K562 (cell line): ENCODE measurements around the gene AMZ2. TPM values are rescaled to one million over a fixed set of nuclear protein-coding genes. Genes with fewer than 3 reads are reported as not detected.
A peak's percentile ranks its signal among the peaks of the same experiment; 100 is the strongest.

ENCODE experiments used
- ATAC-seq: fragments of 200-7000 bp; cut with Tn5 transposase; 3 replicates; pipeline ENCODE4 v1.9.1; 2020; ENCODE audit warnings: moderate library complexity
- BruUV-seq: library from RNA; stranded (reverse); fragments of 400-500 nt; replicated peaks from 2 replicates; lab custom pipeline; 2021; lab: Mats Ljungman, UMichigan
- CTCF ChIA-PET: fragments of 300-600 bp; formaldehyde crosslinking; extraction: SDS; loops from one replicate; lab custom pipeline; 2021; ENCODE audit warnings: low intra/inter-chr PET ratio; lab: Yijun Ruan, JAX
- POLR2A ChIA-PET: fragments of 300-600, 350-650 bp; sonication (Branson Sonifier 250); formaldehyde crosslinking; extraction: SDS; loops from one replicate; lab custom pipeline; 2021; ENCODE audit warnings: antibody characterized with exemption, inconsistent platforms; lab: Yijun Ruan, JAX
- DNase-seq, 4 experiments: peaks; one replicate each; pipeline versions ENCODE4 v3.0.0 to v3.0.0-alpha.2; 2011 to 2018; ENCODE audit warnings: low spot score in 3 of 4, mixed read lengths in 3 of 4; ENCODE audit errors: extremely low read depth in 1 of 4
- FAIRE-seq: peaks from 2 replicates; lab custom pipeline; 2011; peaks lifted over from hg19 to GRCh38; lab: Jason Lieb, UNC
- H2AFZ ChIP-seq: 2 replicates; pipeline ENCODE4 v1.6.0; 2011; ENCODE audit warnings: low read depth, low read length, control low read depth, inconsistent platforms
- H3K27ac ChIP-seq: fragments of 200-600 bp; 3 replicates; pipeline ENCODE4 v1.8.0; 2011; ENCODE audit warnings: low read depth, mild to moderate bottlenecking, control low read depth, inconsistent platforms, low read length, moderate library complexity, mixed read lengths; ENCODE audit errors: extremely low read depth
- H3K27me3 ChIP-seq, 2 experiments: fragments of 300-600 bp in 1 of 2; 2 replicates in 1 of 2; 3 replicates in 1 of 2; pipeline versions ENCODE4 v1.6.0 to v1.8.0; 2011; ENCODE audit warnings: inconsistent platforms in 2 of 2, low read length in 2 of 2, mild to moderate bottlenecking in 1 of 2, mixed read lengths in 1 of 2, moderate library complexity in 1 of 2; ENCODE audit not compliant: control insufficient read depth in 2 of 2, insufficient read depth in 2 of 2
- H3K36me3 ChIP-seq: fragments of 300-600 bp; 3 replicates; pipeline ENCODE4 v1.8.0; 2011; ENCODE audit warnings: mild to moderate bottlenecking, low read length, inconsistent platforms; ENCODE audit not compliant: control insufficient read depth, insufficient read depth
- H3K4me1 ChIP-seq, 2 experiments: fragments of 200-600 bp in 1 of 2; replicated peaks in 1 of 2; 2 replicates in 1 of 2; 3 replicates in 1 of 2; pipeline versions ENCODE4 v1.5.1 to v1.8.0; 2011; ENCODE audit warnings: inconsistent platforms in 2 of 2, low read length in 2 of 2, mild to moderate bottlenecking in 1 of 2, mixed read lengths in 1 of 2, moderate library complexity in 1 of 2; ENCODE audit not compliant: control insufficient read depth in 2 of 2, insufficient read depth in 2 of 2
- H3K4me2 ChIP-seq: 2 replicates; pipeline ENCODE4 v1.6.1; 2011; ENCODE audit warnings: low read length, control low read depth, inconsistent platforms, mixed read lengths; ENCODE audit not compliant: insufficient read depth
- H3K4me3 ChIP-seq: fragments of 200-600 bp; sonication (generic), shearing (Covaris generic); 2 replicates; pipeline ENCODE4 v1.5.1; 2016; ENCODE audit warnings: control low read depth, inconsistent platforms
- H3K79me2 ChIP-seq: fragments of 200-600 bp; 3 replicates; pipeline ENCODE4 v1.8.0; 2011; ENCODE audit warnings: low read length, inconsistent platforms; ENCODE audit not compliant: control insufficient read depth, insufficient read depth
- H3K9ac ChIP-seq, 2 experiments: 2 replicates each; pipeline versions ENCODE4 v1.6.0 to v1.6.1; 2011; ENCODE audit warnings: low read depth in 2 of 2, low read length in 2 of 2, control low read depth in 1 of 2, inconsistent platforms in 1 of 2, mild to moderate bottlenecking in 1 of 2, mixed read lengths in 1 of 2; ENCODE audit not compliant: insufficient read depth in 1 of 2
- H3K9me1 ChIP-seq: one replicate; pipeline ENCODE4 v1.6.0; 2011; ENCODE audit warnings: inconsistent platforms, mild to moderate bottlenecking, low read length, moderate library complexity; ENCODE audit not compliant: control insufficient read depth, insufficient read depth
- H3K9me3 ChIP-seq: replicated peaks from 2 replicates; pipeline ENCODE4 v1.5.1; 2011; ENCODE audit warnings: low read depth, low read length, inconsistent platforms; ENCODE audit not compliant: control insufficient read depth, insufficient read depth
- H4K20me1 ChIP-seq: replicated peaks from 2 replicates; pipeline ENCODE4 v1.6.1; 2011; ENCODE audit warnings: low read length, inconsistent platforms, mixed read lengths; ENCODE audit not compliant: control insufficient read depth, insufficient read depth
- DMBX1 ChIP-seq: fragments of 250-450 bp; sonication (Bioruptor Pico); IDR thresholded peaks from 2 replicates; pipeline ENCODE4 v1.8.0; 2022; ENCODE audit warnings: inconsistent platforms, mild to moderate bottlenecking, moderate library complexity, borderline replicate concordance
- DPF2 ChIP-seq: fragments of 450-650 bp; IDR thresholded peaks from 2 replicates; pipeline ENCODE4 v1.6.1; 2016
- ERF ChIP-seq: fragments of 450-650 bp; formaldehyde crosslinking; IDR thresholded peaks from 2 replicates; pipeline ENCODE4 v1.4.0; 2020; ENCODE audit warnings: mild to moderate bottlenecking, mixed read lengths
- GTF2A2 ChIP-seq: IDR thresholded peaks from 2 replicates; pipeline ENCODE4 v1.6.1; 2016; ENCODE audit warnings: mild to moderate bottlenecking, missing genetic modification characterization, missing compliant biosample characterization
- HMGN3 ChIP-seq: IDR thresholded peaks from 2 replicates; pipeline ENCODE4 v1.6.1; 2011; ENCODE audit warnings: borderline replicate concordance, low read depth, mild to moderate bottlenecking, mixed read lengths, low read length; ENCODE audit not compliant: insufficient read length; ENCODE audit errors: extremely low read depth
- HNRNPH1 ChIP-seq: fragments of 200-400 bp; formaldehyde crosslinking; optimal IDR thresholded peaks from 2 replicates; pipeline ENCODE3; 2017; ENCODE audit warnings: low read depth, mild to moderate bottlenecking, low read length, moderate library complexity
- IFI16 ChIP-seq: fragments of 250-450 bp; sonication (Bioruptor Pico); IDR thresholded peaks from 2 replicates; pipeline ENCODE4 v2.1.2; 2022; ENCODE audit warnings: mild to moderate bottlenecking, inconsistent platforms
- MAZ ChIP-seq, 2 experiments: fragments of 450-650 bp in 1 of 2; sonication (generic) in 1 of 2; formaldehyde crosslinking; IDR thresholded peaks in 1 of 2; conservative IDR thresholded peaks in 1 of 2; 2 replicates each; pipeline versions ENCODE4 v1.4.0 to v1.5.0; 2020; ENCODE audit warnings: mild to moderate bottlenecking in 1 of 2, missing genetic modification reagents in 1 of 2
- MYC ChIP-seq, 2 experiments: fragments of 250-450 bp in 1 of 2; sonication (Bioruptor Pico) in 1 of 2; IDR thresholded peaks; 2 replicates each; pipeline versions ENCODE4 v1.5.1 to v1.6.1; 2012 to 2021; ENCODE audit warnings: low read depth in 2 of 2, borderline replicate concordance in 1 of 2, improper control_type of control experiment in 1 of 2, low read length in 1 of 2, mild to moderate bottlenecking in 1 of 2, moderate library complexity in 1 of 2
- PCBP1 ChIP-seq: fragments of 200-400 bp; formaldehyde crosslinking; IDR thresholded peaks from 2 replicates; pipeline ENCODE4 v1.6.1; 2018; ENCODE audit warnings: mild to moderate bottlenecking, low read depth, low read length; ENCODE audit not compliant: poor library complexity, severe bottlenecking
- PCBP2 ChIP-seq: fragments of 200-400 bp; formaldehyde crosslinking; IDR thresholded peaks from 2 replicates; pipeline ENCODE4 v1.6.1; 2018; ENCODE audit warnings: low read length, low read depth, mild to moderate bottlenecking, moderate library complexity; ENCODE audit not compliant: poor library complexity, severe bottlenecking
- POLR2AphosphoS5 ChIP-seq: IDR thresholded peaks from 2 replicates; pipeline ENCODE4 v1.6.1; 2011; ENCODE audit warnings: mild to moderate bottlenecking, low read depth, low read length, moderate library complexity; ENCODE audit not compliant: control insufficient read depth, insufficient read depth
- TARDBP ChIP-seq: fragments of 450-650 bp; IDR thresholded peaks from 2 replicates; pipeline ENCODE4 v1.6.1; 2016
- TRIM28 ChIP-seq: fragments of 450-650 bp; IDR thresholded peaks from 2 replicates; pipeline ENCODE4 v1.6.1; 2017
- ZBTB7A ChIP-seq: IDR thresholded peaks from 2 replicates; pipeline ENCODE4 v1.6.1; 2011; ENCODE audit warnings: low read depth, mild to moderate bottlenecking, low read length, moderate library complexity, borderline replicate concordance; ENCODE audit not compliant: control insufficient read depth
- ZFX ChIP-seq: sonication (generic); formaldehyde crosslinking; IDR thresholded peaks from 2 replicates; pipeline ENCODE4 v1.8.0; 2022; ENCODE audit warnings: mild to moderate bottlenecking, missing genetic modification reagents, moderate library complexity
- ZKSCAN3 ChIP-seq: fragments of 250-450 bp; sonication (Bioruptor Pico); IDR thresholded peaks from 2 replicates; pipeline ENCODE4 v1.4.0; 2020
- ZNF239 ChIP-seq: fragments of 250-450 bp; sonication (Bioruptor Pico); IDR thresholded peaks from 2 replicates; pipeline ENCODE4 v1.4.0; 2020; ENCODE audit warnings: mild to moderate bottlenecking
- ZNF766 ChIP-seq: fragments of 200-800 bp; sonication (Bioruptor generic); conservative IDR thresholded peaks from 2 replicates; pipeline ENCODE4 v1.6.1; 2016; ENCODE audit warnings: missing genetic modification characterization, missing compliant biosample characterization
- whole genome bisulfite sequencing: fragments of 100-300 bp; shearing (Covaris generic); methylation state at CpG from one replicate; pipeline ENCODE4 v1.1.6; 2016; ENCODE audit warnings: low coverage, mixed read lengths; ENCODE audit not compliant: insufficient coverage; ENCODE audit errors: missing lambda C conversion rate; 5-methylcytosine and 5-hydroxymethylcytosine counted together
- in situ Hi-C: fragments of 300-500 bp; cut with MboI; formaldehyde crosslinking; loops from 4 replicates; pipeline ENCODE4 v1.15.0; 2018; ENCODE audit warnings: inconsistent platforms, mixed read lengths
- intact Hi-C: fragments of 100-400 bp; cut with micrococcal nuclease; formaldehyde crosslinking; loops from 2 replicates; pipeline ENCODE4 v1.14.2; 2022
- polyA plus RNA-seq, 8 experiments: library from polyadenylated mRNA; depleted of rRNA in 4 of 8; stranded (reverse) in 5 of 8; unstranded in 3 of 8; fragments of >200 nt; fragmentation: Nextera tagmentation in 2 of 8; fragmentation: Illumina TruSeq in 1 of 8; extraction: Ambion mirVana in 2 of 8; extraction: Trizol in 1 of 8; gene quantifications; 2 replicates each; pipeline versions ENCODE4 v1.2.1 to v1.2.3, GENCODE V29; 2011 to 2014; ENCODE audit warnings: inconsistent platforms in 1 of 8, missing spikeins in 1 of 8
- total RNA-seq, 7 experiments: library from RNA; depleted of rRNA in 6 of 7; stranded (reverse); fragments of >200 nt in 6 of 7; fragmentation: Illumina TruSeq in 2 of 7; extraction: Trizol in 2 of 7; gene quantifications; 2 replicates each; pipeline versions ENCODE4 v1.2.1 to v1.2.3, GENCODE V29; 2011 to 2021; ENCODE audit warnings: low replicate concordance in 1 of 7
- TF ChIP-seq, protein P1 (sequence below): conservative IDR thresholded peaks from 2 replicates; pipeline ENCODE4 v1.6.1; 2011; ENCODE audit warnings: low read depth, mild to moderate bottlenecking, low read length; ENCODE audit not compliant: control insufficient read depth

Gene AMZ2
- total and polyA plus RNA-seq, 9 of the 15 experiments (the other 6 are each of a cell fraction or from before 2014, with no cell fraction given), result 22.6 to 92.2 (median 52.6) TPM

DNA sequence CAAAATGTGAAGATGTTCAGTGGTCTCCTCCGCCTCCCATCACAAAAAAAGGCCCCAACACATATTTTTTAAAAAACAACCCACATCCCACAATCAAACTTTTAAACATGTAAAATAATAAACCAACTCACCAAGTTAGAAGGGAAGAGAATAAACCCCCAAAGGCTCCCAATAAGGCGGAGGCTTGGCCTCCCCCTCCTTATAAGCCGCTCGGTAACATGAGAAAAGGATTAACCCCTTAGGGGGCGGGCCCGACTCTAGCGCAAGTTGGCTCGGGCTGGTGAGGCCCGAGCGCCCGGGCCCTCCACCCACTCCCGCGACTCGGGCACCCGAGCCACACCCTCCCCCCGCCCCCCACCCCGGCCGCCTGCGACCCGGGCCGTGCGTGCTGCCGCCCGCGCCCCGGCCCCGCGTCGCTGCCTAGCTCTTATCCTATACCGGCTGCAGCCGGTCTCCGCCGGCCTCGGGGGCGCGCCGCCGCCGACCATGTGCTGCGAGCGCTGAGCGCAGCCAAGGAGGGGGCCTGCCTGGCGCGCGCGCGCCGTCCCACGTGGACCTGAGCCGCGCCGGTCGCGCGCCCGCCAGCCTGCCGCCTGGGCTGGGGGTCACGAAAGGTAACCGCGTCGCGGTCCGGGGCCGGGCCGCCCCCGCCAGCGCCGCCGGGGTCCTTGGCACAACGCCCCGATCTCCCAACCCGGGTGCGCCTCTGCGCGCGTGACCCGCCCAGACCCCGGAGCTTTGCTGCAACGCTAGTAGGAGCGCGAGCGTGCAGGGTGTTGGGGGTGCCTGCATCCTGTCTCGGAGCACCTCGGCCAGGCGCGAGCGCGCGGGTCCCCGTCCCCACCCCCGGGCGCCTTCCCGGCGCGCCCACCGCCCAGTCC, 43.4 kb downstream of the AMZ2 start, which contains the start of the genes ARSG and SLC16A6:
ARSG (plus strand) TSS at position 541 of the 881 bp plus-strand sequence. CDS start 15,999 bp downstream, outside the sequence.
SLC16A6 (minus strand) TSS at position 173 of the 881 bp plus-strand sequence. CDS start 12,807 bp downstream, outside the sequence.
- peak within 1 kb of the TSS; percentile 74 for H3K4me3 ChIP-seq
- ChIA-PET POLR2A (interaction anchor here (0.6 to 1.6 kb wide), 5 partner anchors 10 to 150 kb away, joined by 3 to 7 read pairs (median 4); no protein-coding TSS in a partner anchor), CTCF (interaction anchor here (0.6 kb wide), 2 partner anchors 27 to 86 kb away, joined by 3 to 4 read pairs; no protein-coding TSS in a partner anchor)
- H3K27me3 ChIP-seq, result peaks cover under 1 to 6% of the 10 kb centered on the region in 2 experiments; a peak in 4 of 5 replicates
- H4K20me1 ChIP-seq, result no peaks in the 10 kb centered on the region
- DNase-seq, result peak; percentile 84 to 90 (median 86)
- peak within 1 kb of the TSS; percentile 92 for H2AFZ ChIP-seq
- BruUV-seq, result no TSS peak
- no peaks in the 10 kb centered on the region for H3K79me2 ChIP-seq
- H3K9me3 ChIP-seq, result no peaks in the 10 kb centered on the region
- ATAC-seq, result peak; percentile 85
- FAIRE-seq, result peak; percentile 61
- 4% methylated on average over 22 of the region's 96 CpGs for WGBS
- H3K9ac ChIP-seq, result peak within 1 kb of the TSS; percentile 85 to 96
- H3K4me1 ChIP-seq, result peaks cover 8 to 22% of the 10 kb centered on the region in 2 experiments
- no peaks in the 10 kb centered on the region for H3K9me1 ChIP-seq
- H3K4me2 ChIP-seq, result peak within 1 kb of the TSS; percentile 93
- intact Hi-C loops, result no loop called here
- in situ Hi-C loops, result no loop called here
- H3K36me3 ChIP-seq, result no peaks in the 10 kb centered on the region
- H3K27ac ChIP-seq, result peak within 1 kb of the TSS; percentile 91
- TF ChIP-seq ZBTB7A, result peak; percentile 74; the same call in 1 of the 2 replicates
- TF ChIP-seq ZKSCAN3 (CRISPR knock-in tag), result no peak
- no peak for TF ChIP-seq TRIM28
- 0 out of 2 replicates have a peak, but pooled peaks have one; percentile 24 for TF ChIP-seq POLR2AphosphoS5
- peak; percentile 71 for TF ChIP-seq ERF (CRISPR knock-in tag)
- peak; percentile 33; the same call in 1 of the 2 replicates for TF ChIP-seq GTF2A2 (tag)
- TF ChIP-seq ZNF239 (CRISPR knock-in tag), result peak; percentile 82
- TF ChIP-seq MAZ (CRISPR knock-in tag; conservative IDR thresholded peaks at IDR 0.05 in 1 of 2, IDR thresholded peaks at IDR 0.05 in 1 of 2), result peak in 1 of 2 experiments; percentile 43; a peak in 1 of 4 replicates
- peak; percentile 99 for TF ChIP-seq MYC (IDR thresholded peaks at IDR 0.05; ENCODE audit: low read depth, low read length)
- no peak for TF ChIP-seq MYC (CRISPR knock-in tag; IDR thresholded peaks at IDR 0.05; ENCODE audit: borderline replicate concordance, low read depth)
- no peak for TF ChIP-seq ZNF766 (CRISPR knock-in tag)
- peak; percentile 24 for TF ChIP-seq HMGN3
- no peak for TF ChIP-seq PCBP2
- peak; percentile 21; the same call in 1 of the 2 replicates for TF ChIP-seq ZFX
- peak; percentile 54; the same call in 1 of the 2 replicates for TF ChIP-seq DMBX1 (CRISPR knock-in tag)
- peak; percentile 19 for TF ChIP-seq PCBP1
- TF ChIP-seq HNRNPH1, result no peak
- TF ChIP-seq DPF2, result 0 out of 2 replicates have a peak, but pooled peaks have one; percentile 23
- TF ChIP-seq, protein P1, sequence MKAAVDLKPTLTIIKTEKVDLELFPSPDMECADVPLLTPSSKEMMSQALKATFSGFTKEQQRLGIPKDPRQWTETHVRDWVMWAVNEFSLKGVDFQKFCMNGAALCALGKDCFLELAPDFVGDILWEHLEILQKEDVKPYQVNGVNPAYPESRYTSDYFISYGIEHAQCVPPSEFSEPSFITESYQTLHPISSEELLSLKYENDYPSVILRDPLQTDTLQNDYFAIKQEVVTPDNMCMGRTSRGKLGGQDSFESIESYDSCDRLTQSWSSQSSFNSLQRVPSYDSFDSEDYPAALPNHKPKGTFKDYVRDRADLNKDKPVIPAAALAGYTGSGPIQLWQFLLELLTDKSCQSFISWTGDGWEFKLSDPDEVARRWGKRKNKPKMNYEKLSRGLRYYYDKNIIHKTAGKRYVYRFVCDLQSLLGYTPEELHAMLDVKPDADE, result peak; percentile 34; the same call in 1 of the 2 replicates
- TF ChIP-seq IFI16, result no peak
- TF ChIP-seq TARDBP, result no peak
